MV-4-11 (cell line): ENCODE data around the gene PABPC1L.
"Not testable (repeated sequence)": the region's sequence is repeated elsewhere in the genome, so short reads cannot be mapped to it uniquely, and the experiment has no call there.

Experiments used
- DNase-seq: peaks from one replicate; lab custom pipeline; 2025; lab: John Stamatoyannopoulos, UW

PABPC1L gene

GRCh38 chr20:44909872-44910689, at the start of gene PABPC1L:
Gene PABPC1L (plus strand): TSS chr20:44910060. CDS start chr20:44910144, 84 bp downstream.
- DNase-seq = peak; percentile 37

GRCh38 chr20:44861531-44862006, 48.3 kb upstream of the PABPC1L start:
- no peak for DNase-seq

- DNase-seq = no peak
Observed at GRCh38 chr20:44862286-44862685, 47.6 kb upstream of the PABPC1L start.

- not testable (repeated sequence) for DNase-seq
Observed at GRCh38 chr20:44863365-44864084, 46.3 kb upstream of the PABPC1L start.

GRCh38 chr20:44864493-44864892, 45.4 kb upstream of the PABPC1L start:
- DNase-seq = not testable (repeated sequence)

GRCh38 chr20:44866703-44867335, 43.0 kb upstream of the PABPC1L start:
- no peak for DNase-seq

GRCh38 chr20:44869471-44869870, 40.4 kb upstream of the PABPC1L start:
- no peak for DNase-seq

- not testable (repeated sequence) for DNase-seq
Observed at GRCh38 chr20:44882360-44882759, 27.5 kb upstream of the PABPC1L start.

GRCh38 chr20:44883214-44883902, 26.5 kb upstream of the PABPC1L start:
- DNase-seq = no peak

GRCh38 chr20:44884907-44885391, 24.9 kb upstream of the PABPC1L start:
- no peak for DNase-seq

GRCh38 chr20:44885392-44886265, 24.2 kb upstream of the PABPC1L start, which contains the start of gene YWHAB:
Gene YWHAB (plus strand): TSS chr20:44885705. CDS start chr20:44901534, 15,829 bp downstream.
- peak; percentile 96 for DNase-seq

- DNase-seq = no peak
Observed at GRCh38 chr20:44886266-44886651, 23.6 kb upstream of the PABPC1L start.

- no peak for DNase-seq
Observed at GRCh38 chr20:44886828-44887227, 23.0 kb upstream of the PABPC1L start.

- no peak for DNase-seq
Observed at GRCh38 chr20:44887466-44887865, 22.4 kb upstream of the PABPC1L start.

GRCh38 chr20:44888226-44889103, 21.4 kb upstream of the PABPC1L start:
- DNase-seq = no peak

GRCh38 chr20:44891826-44892225, 18.0 kb upstream of the PABPC1L start:
- DNase-seq = no peak

- no peak for DNase-seq
Observed at GRCh38 chr20:44894959-44895358, 14.9 kb upstream of the PABPC1L start.

GRCh38 chr20:44896583-44896982, 13.3 kb upstream of the PABPC1L start:
- DNase-seq = peak; percentile 94

- DNase-seq = no peak
Observed at GRCh38 chr20:44897133-44897532, 12.7 kb upstream of the PABPC1L start.
